Inflammatory macrophage treated with lipopolysaccharide for 1 hour (primary cell): Measurements from ENCODE around the gene COMMD3.

ENCODE experiments used
- DNase-seq, 2 donors: peaks; one replicate each; pipeline ENCODE4 v3.0.0-alpha.2; 2020 to 2022

COMMD3 gene

GRCh38 chr10:22320591-22321155 is 4.5 kb downstream of the COMMD3 start, which contains the start of gene BMI1:
Gene BMI1, plus strand, starts transcription at chr10:22321099. Its CDS starts 5,351 bp downstream, at chr10:22326450.
- no peak for DNase-seq

GRCh38 chr10:22321156-22321923 is 5.2 kb downstream of the COMMD3 start:
- peak in 1 of 2 donors; percentile 51 for DNase-seq

GRCh38 chr10:22321924-22322640 is 5.9 kb downstream of the COMMD3 start:
- DNase-seq, result no peak

- DNase-seq, result no peak
These were observed 6.5 kb downstream of the COMMD3 start for GRCh38 chr10:22322641-22323160.

GRCh38 chr10:22323538-22324305 is 7.5 kb downstream of the COMMD3 start:
- DNase-seq, result no peak

GRCh38 chr10:22324413-22324812 is 8.2 kb downstream of the COMMD3 start:
- DNase-seq, result no peak

GRCh38 chr10:22324893-22325271 is 8.7 kb downstream of the COMMD3 start:
- no peak for DNase-seq

- DNase-seq, result peak in 1 of 2 donors; percentile 47
These were observed 9.3 kb downstream of the COMMD3 start for GRCh38 chr10:22325272-22326144.

GRCh38 chr10:22326145-22326702 is 10.0 kb downstream of the COMMD3 start:
- DNase-seq, result no peak

GRCh38 chr10:22329150-22329549 is 13.0 kb downstream of the COMMD3 start:
- no peak for DNase-seq

GRCh38 chr10:22332116-22332692 is 16.0 kb downstream of the COMMD3 start:
- no peak for DNase-seq

GRCh38 chr10:22333167-22333974 is 17.2 kb downstream of the COMMD3 start:
- DNase-seq, result peak in 1 of 2 donors; percentile 51

GRCh38 chr10:22333975-22334282 is 17.7 kb downstream of the COMMD3 start:
- DNase-seq, result no peak

GRCh38 chr10:22334414-22335172 is 18.4 kb downstream of the COMMD3 start:
- DNase-seq, result peak in 1 of 2 donors; percentile 18

- peak; percentile 61 to 73 for DNase-seq
These were observed 19.2 kb downstream of the COMMD3 start for GRCh38 chr10:22335173-22335933.

GRCh38 chr10:22338185-22338900 is 22.2 kb downstream of the COMMD3 start:
- peak in 1 of 2 donors; percentile 16 for DNase-seq

GRCh38 chr10:22338931-22339330 is 22.7 kb downstream of the COMMD3 start:
- peak; percentile 55 to 80 for DNase-seq

GRCh38 chr10:22339761-22340328 is 23.7 kb downstream of the COMMD3 start:
- no peak for DNase-seq
